NCI-H128 (cell line): ENCODE data around the gene TKFC.
"Not testable (repeated sequence)": the region's sequence is repeated elsewhere in the genome, so short reads cannot be mapped to it uniquely, and the experiment has no call there.

Experiments
- DNase-seq: peaks from one replicate; lab custom pipeline; 2025; ENCODE audit not compliant: unreplicated experiment; lab: John Stamatoyannopoulos, UW

Gene TKFC

GRCh38 chr11:61364012-61364675 lies 31.1 kb downstream of the TKFC start:
- DNase-seq: no peak

- DNase-seq: no peak
Observed at GRCh38 chr11:61367406-61367805, 34.4 kb downstream of the TKFC start.

DNA sequence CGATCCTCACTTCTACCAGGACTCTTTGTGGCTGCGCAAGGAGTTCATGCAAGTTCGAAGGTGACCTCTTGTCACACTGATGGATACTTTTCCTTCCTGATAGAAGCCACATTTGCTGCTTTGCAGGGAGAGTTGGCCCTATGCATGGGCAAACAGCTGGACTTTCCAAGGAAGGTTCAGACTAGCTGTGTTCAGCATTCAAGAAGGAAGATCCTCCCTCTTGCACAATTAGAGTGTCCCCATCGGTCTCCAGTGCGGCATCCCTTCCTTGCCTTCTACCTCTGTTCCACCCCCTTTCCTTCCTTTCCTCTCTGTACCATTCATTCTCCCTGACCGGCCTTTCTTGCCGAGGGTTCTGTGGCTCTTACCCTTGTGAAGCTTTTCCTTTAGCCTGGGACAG lies 35.6 kb downstream of the TKFC start:
- no peak for DNase-seq

GRCh38 chr11:61369372-61370348 lies 36.6 kb downstream of the TKFC start:
- no peak for DNase-seq

GRCh38 chr11:61370349-61371005 lies 37.4 kb downstream of the TKFC start:
- no peak for DNase-seq

DNA sequence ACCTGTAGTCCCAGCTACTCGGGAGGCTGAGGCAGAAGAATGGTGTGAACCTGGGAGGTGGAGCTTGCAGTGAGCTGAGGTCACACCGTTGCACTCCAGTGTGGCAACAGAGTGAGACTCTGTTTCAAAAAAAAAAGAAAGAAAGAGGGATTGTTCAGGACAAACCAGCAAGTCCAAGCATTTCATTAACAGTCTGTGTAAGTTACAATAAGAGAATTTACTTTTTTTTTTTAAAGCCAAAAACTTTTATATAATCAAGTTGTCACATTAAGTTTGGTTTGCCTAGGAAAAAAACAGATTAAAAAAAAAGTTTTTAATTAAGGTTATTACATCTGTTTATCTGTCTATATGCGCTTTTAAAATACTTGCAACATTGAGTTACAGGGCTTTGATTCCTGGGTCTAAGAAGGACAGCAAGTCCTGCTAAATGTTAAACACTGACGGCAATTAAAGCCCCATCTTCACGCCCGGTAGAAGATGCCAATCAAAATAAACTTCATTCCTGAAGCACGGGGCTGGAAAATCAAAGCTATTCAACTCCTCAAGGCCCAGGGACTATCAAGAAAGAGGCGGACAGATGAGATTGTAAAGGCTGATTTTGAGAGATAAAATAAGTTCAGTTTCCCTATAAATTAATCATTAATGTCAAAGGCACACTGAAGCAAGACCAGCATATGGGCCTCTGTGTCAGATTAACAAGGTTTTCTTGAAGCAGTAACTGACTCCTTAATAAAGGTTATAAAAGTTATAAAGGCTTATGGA lies 39.8 kb downstream of the TKFC start:
- no peak for DNase-seq

GRCh38 chr11:61375761-61376108 lies 42.7 kb downstream of the TKFC start:
- DNase-seq: no peak

DNA sequence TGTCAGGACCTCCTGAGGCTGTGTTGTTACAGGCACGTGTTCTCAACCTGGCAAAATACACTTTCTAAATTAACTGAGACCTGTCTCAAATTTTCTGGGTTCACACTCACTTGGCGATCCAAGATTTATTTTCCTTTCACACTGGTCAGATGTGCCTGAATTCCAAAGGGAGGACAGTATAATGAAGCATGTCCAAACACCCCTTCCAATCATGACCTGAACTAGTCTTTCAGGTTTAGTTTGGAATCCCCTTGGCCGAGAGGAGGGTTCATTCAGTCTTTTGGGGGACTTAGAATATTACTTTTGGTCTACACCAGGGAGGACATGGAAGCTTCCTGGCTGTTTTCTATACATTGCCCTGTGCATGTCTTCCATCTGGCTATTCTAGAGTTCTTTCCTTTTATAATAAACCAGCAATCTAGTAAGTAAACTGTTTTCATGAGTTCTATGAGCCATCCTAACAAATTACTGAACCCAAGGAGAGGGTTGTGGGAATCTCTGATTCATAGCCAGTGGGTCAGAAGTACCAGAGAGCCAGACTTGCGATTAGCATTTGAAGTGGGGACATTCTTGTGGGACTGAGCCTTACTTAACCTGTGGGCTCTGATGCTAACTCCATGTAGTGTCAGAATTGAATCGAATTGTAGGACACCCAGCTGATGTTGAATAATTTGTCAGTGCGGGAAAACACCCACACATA lies 44.6 kb downstream of the TKFC start:
- no peak for DNase-seq

DNA sequence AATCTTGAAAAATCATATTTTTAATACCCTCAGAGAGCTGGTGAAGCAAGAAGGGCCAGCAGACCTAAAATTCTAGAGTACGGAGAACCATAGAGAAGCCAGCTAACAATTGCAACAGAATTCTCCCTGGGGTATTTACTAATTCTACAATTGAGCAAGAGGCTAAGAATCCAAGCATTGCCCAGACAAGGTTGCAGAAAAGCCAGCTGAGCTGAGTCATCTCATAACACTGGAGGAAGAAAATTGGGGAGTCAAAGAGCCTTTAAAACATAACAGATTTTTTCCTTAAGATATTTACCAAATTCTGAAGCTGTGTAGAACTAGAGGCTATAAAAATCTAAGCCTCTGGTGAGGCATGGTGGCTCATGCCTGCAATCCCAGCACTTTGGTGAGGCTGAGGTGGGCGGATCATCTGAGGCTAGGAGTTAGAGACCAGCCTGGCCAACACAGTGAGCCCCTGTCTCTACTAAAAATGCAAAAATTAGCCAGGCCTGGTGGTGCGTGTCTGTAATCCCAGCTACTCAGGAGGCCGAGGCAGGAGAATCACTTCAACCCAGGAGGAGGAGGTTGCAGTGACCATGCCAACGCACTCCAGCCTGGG lies 45.8 kb downstream of the TKFC start:
- DNase-seq: no peak

- DNase-seq: no peak
Observed at GRCh38 chr11:61380884-61381283, 47.9 kb downstream of the TKFC start.

DNA sequence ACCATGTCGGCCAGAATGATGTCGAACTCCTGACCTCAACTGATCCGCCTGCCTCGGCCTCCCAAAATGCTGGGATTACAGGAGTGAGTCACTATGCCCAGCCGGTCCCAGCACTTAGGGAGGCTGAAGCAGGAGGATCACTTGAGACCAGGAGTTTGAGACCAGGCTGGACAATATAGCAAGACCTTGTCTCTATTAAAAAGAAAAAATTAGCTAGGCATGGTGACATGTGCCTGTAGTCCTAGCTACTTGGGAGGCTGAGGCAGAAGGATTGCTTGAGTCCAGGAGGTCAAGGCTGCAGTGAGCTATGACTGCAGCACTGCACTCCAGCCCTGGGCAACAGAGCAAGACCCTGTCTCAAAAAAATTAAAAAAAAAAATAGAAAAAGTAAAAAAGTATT lies 50.8 kb downstream of the TKFC start:
- not testable (repeated sequence) for DNase-seq

DNA sequence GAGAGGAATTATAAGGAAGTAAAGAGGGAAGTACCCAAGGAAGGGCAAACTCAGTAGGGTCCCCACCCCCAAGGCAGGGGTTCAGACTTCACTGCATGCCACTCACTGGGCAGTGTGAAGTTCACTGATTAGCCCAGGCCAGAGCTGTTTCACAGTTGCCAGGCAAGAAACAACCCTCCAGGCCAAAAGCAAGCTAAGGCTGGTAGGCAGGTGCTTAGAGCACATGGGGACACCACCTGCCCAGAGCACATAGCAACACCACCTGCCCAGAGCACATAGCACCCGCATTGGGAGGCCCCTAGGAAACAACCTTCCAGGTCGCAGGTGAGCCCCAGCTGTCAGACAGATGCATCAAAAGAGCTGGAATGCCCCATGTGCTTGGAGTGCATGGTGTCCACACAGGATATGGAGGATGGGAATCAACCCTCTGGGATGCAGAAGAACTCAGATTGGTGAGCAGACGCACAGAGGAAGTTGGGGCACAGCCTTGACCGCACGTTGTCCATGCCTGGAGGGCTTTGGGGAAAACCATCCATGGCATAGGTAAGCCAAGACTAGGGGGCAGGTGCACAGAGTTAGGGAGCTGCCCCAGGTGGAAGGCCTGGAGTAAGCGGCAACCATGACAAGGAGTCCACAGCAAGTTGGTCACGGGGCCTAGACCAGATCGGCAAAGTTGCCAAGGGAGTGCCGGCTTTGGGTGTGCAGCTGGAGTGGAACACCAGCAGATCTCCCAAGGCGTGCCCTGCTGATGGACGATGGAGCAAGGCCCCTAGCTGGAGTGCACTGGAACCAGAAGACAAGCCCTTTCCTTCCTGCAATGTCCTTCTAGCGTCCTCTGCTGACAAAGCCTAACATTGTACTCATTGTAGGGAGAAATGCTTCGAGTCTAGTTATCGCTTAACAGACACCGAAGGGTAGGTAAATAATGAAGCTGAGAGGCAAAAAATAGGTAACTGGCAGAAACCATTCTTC lies 51.5 kb downstream of the TKFC start:
- no peak for DNase-seq

GRCh38 chr11:61390161-61390560 lies 57.1 kb downstream of the TKFC start:
- DNase-seq: no peak

- no peak for DNase-seq
Observed at GRCh38 chr11:61392981-61393595, 60.1 kb downstream of the TKFC start.
